Endothelial cell of umbilical vein (primary cell): ENCODE data around the gene DSG3. TPM values are rescaled to one million over a fixed set of nuclear protein-coding genes. Genes with fewer than 3 reads are reported as not detected.

ENCODE experiments used
- BruUV-seq: library from RNA; stranded (reverse); fragments of 400-500 nt; replicated peaks from 2 replicates; lab custom pipeline; 2021; lab: Mats Ljungman, UMichigan
- CTCF ChIA-PET: fragments of 300-600, 350-600 bp; sonication (Branson Sonifier 250); formaldehyde crosslinking; loops from one replicate; lab custom pipeline; 2021; ENCODE audit warnings: antibody characterized with exemption, inconsistent platforms; lab: Charles Lee
- POLR2A ChIA-PET: fragments of 300-600, 350-600 bp; sonication (Branson Sonifier 250); formaldehyde crosslinking; loops from one replicate; lab custom pipeline; 2021; ENCODE audit warnings: antibody characterized with exemption, inconsistent platforms; lab: Charles Lee
- DNase-seq: peaks from one replicate; pipeline ENCODE4 v3.0.0-alpha.2; 2011; ENCODE audit warnings: low read depth, low spot score
- FAIRE-seq: peaks from 2 replicates; lab custom pipeline; 2011; peaks lifted over from hg19 to GRCh38; lab: Jason Lieb, UNC
- H2AFZ ChIP-seq: 2 replicates; pipeline ENCODE4 v1.6.0; 2012; ENCODE audit warnings: low read depth, low read length, control low read depth, inconsistent platforms
- H3K27ac ChIP-seq: 2 replicates; pipeline ENCODE4 v1.5.1; 2011; ENCODE audit warnings: low read depth, mild to moderate bottlenecking, control low read depth, low read length, moderate library complexity; ENCODE audit not compliant: insufficient read depth
- H3K27me3 ChIP-seq, 2 experiments: 2 replicates each; pipeline versions ENCODE4 v1.6.0 to v1.6.1; 2011; ENCODE audit warnings: low read length in 2 of 2, mixed read lengths in 1 of 2; ENCODE audit not compliant: control insufficient read depth in 2 of 2, insufficient read depth in 2 of 2
- H3K36me3 ChIP-seq, 2 experiments: 2 replicates in 1 of 2; 3 replicates in 1 of 2; pipeline ENCODE4 v1.5.1; 2011; ENCODE audit warnings: low read length in 2 of 2, mild to moderate bottlenecking in 1 of 2, moderate library complexity in 1 of 2; ENCODE audit not compliant: control insufficient read depth in 2 of 2, insufficient read depth in 2 of 2; ENCODE audit errors: extremely low read depth in 1 of 2
- H3K4me1 ChIP-seq: 3 replicates; pipeline ENCODE4 v1.5.1; 2011; ENCODE audit warnings: mild to moderate bottlenecking, low read length; ENCODE audit not compliant: control insufficient read depth, insufficient read depth; ENCODE audit errors: extremely low read depth
- H3K4me2 ChIP-seq: 2 replicates; pipeline ENCODE4 v1.6.1; 2011; ENCODE audit warnings: low read length, control low read depth, mixed read lengths; ENCODE audit not compliant: insufficient read depth
- H3K4me3 ChIP-seq, 3 experiments: fragments of 200-600 bp in 1 of 3; sonication (generic), shearing (Covaris generic) in 1 of 3; replicated peaks in 1 of 3; 2 replicates each; pipeline ENCODE4 v1.5.1; 2011 to 2016; ENCODE audit warnings: control low read depth in 3 of 3, low read length in 3 of 3, mild to moderate bottlenecking in 2 of 3, inconsistent platforms in 1 of 3, low read depth in 1 of 3, moderate library complexity in 1 of 3; ENCODE audit not compliant: insufficient read depth in 1 of 3
- H3K79me2 ChIP-seq: 2 replicates; pipeline ENCODE4 v1.6.0; 2012; ENCODE audit warnings: low read length, inconsistent platforms; ENCODE audit not compliant: control insufficient read depth, insufficient read depth
- H3K9ac ChIP-seq: replicated peaks from 2 replicates; pipeline ENCODE3; 2011; ENCODE audit warnings: low read length, control low read depth; ENCODE audit not compliant: insufficient read depth; ENCODE audit errors: extremely low read depth
- H3K9me1 ChIP-seq: replicated peaks from 3 replicates; pipeline ENCODE4 v1.6.0; 2011; ENCODE audit warnings: mild to moderate bottlenecking, low read length; ENCODE audit not compliant: control insufficient read depth, insufficient read depth; ENCODE audit errors: extremely low read depth
- H3K9me3 ChIP-seq: replicated peaks from 2 replicates; pipeline ENCODE4 v1.5.1; 2012; ENCODE audit warnings: low read length, inconsistent platforms; ENCODE audit not compliant: control insufficient read depth, insufficient read depth
- H4K20me1 ChIP-seq: replicated peaks from 2 replicates; pipeline ENCODE3; 2011; ENCODE audit warnings: mild to moderate bottlenecking, low read length; ENCODE audit not compliant: control insufficient read depth, insufficient read depth; ENCODE audit errors: extremely low read depth
- EZH2 ChIP-seq: IDR thresholded peaks from 2 replicates; pipeline ENCODE4 v1.6.1; 2012; ENCODE audit warnings: borderline replicate concordance, low read depth, mild to moderate bottlenecking, moderate library complexity, low read length, inconsistent platforms; ENCODE audit not compliant: severe bottlenecking
- FOS ChIP-seq: IDR thresholded peaks from 2 replicates; pipeline ENCODE4 v1.6.1; 2011; ENCODE audit warnings: mild to moderate bottlenecking, low read length, moderate library complexity, borderline replicate concordance; ENCODE audit not compliant: insufficient read depth
- GATA2 ChIP-seq: IDR thresholded peaks from 2 replicates; pipeline ENCODE4 v1.7.0; 2011; ENCODE audit warnings: low read depth, mild to moderate bottlenecking, moderate library complexity, mixed read lengths, low read length; ENCODE audit not compliant: insufficient read length, insufficient read depth
- JUN ChIP-seq: IDR thresholded peaks from 2 replicates; pipeline ENCODE4 v1.6.1; 2011; ENCODE audit warnings: borderline replicate concordance, low read depth; ENCODE audit not compliant: insufficient read length, insufficient read depth
- MYC ChIP-seq: IDR thresholded peaks from one replicate; pipeline ENCODE4 v1.6.1; 2011; ENCODE audit warnings: mild to moderate bottlenecking, low read depth, low read length
- POLR2A ChIP-seq: IDR thresholded peaks from 2 replicates; pipeline ENCODE4 v1.6.1; 2012; ENCODE audit warnings: low read depth, mild to moderate bottlenecking, control low read depth, low read length
- POLR2AphosphoS5 ChIP-seq: IDR thresholded peaks from 2 replicates; pipeline ENCODE4 v1.6.1; 2012; ENCODE audit warnings: low read depth, mild to moderate bottlenecking, control low read depth, low read length, moderate library complexity; ENCODE audit not compliant: insufficient read depth
- dilution Hi-C: fragments of 300-500 bp; cut with MboI; formaldehyde crosslinking; loops from one replicate; pipeline ENCODE4 v1.15.0; 2019; ENCODE audit warnings: low sequenced_read_pairs; ENCODE audit not compliant: extremely low pct_ligation_motif_present
- intact Hi-C: fragments of 100-400 bp; cut with micrococcal nuclease; formaldehyde crosslinking; loops from one replicate; pipeline ENCODE4 v1.10.0; 2022
- polyA plus RNA-seq, 4 experiments: library from polyadenylated mRNA; depleted of rRNA in 3 of 4; stranded (reverse) in 3 of 4; unstranded in 1 of 4; fragments of >200 nt; gene quantifications; 2 replicates each; pipeline versions ENCODE4 v1.2.1 to v1.2.3, GENCODE V29; 2011 to 2012; ENCODE audit warnings: missing spikeins in 1 of 4
- total RNA-seq: library from RNA; stranded (reverse); gene quantifications from 2 replicates; pipeline ENCODE4 v1.2.3, GENCODE V29; 2021
- TF ChIP-seq, protein P1 (sequence below), 2 donors: IDR thresholded peaks; 1 replicate in 1 of 2; 2 replicates in 1 of 2; pipeline ENCODE4 v1.5.1; 2011; ENCODE audit warnings: low read length in 2 of 2, mild to moderate bottlenecking in 2 of 2, moderate library complexity in 2 of 2, control low read depth in 1 of 2, inconsistent platforms in 1 of 2, low read depth in 1 of 2; ENCODE audit not compliant: insufficient read depth in 1 of 2; ENCODE audit errors: extremely low read depth in 1 of 2
- TF ChIP-seq, protein P2 (sequence below): IDR thresholded peaks from 2 replicates; pipeline ENCODE4 v1.6.1; 2011; ENCODE audit not compliant: insufficient read depth, insufficient read length

The DSG3 gene
- total and polyA plus RNA-seq, 2 donors (not counting 3 experiments of a cell fraction or from before 2014, with no cell fraction given), result 0.07 TPM; not detected in 1

DNA sequence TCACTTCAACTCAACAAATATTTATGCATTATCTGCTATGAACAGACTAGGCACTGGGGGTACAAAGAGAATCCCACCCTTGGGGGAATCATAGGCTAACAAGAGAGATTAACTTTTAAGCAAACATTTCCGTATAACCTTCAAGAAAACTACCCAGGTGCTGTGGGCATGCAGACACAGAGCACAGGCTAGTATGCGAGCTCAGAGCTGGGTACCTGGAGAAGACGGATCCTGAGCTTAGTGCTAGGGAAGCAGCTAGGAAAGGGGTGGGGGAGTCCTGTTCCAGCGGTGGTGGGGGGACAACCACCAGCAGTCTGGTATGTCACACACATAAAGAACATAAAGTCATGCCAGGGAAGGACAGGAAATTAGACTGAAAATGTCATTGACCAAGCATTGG lies 17.5 kb upstream of the DSG3 start:
- FAIRE-seq, result no peak
- Histone ChIP-seq H3K27me3 (no peaks in the 10 kb centered on the region), H3K9me3 (no peaks in the 10 kb centered on the region), H3K79me2 (no peaks in the 10 kb centered on the region), H3K9ac (no peak overlapping the region), H3K4me3 (no peak overlapping the region), H3K27ac (no peak overlapping the region), H3K4me1 (no peaks in the 10 kb centered on the region), H4K20me1 (peaks cover 2% of the 10 kb centered on the region), H3K4me2 (no peak overlapping the region), H3K36me3 (no peaks in the 10 kb centered on the region), H3K9me1 (no peaks in the 10 kb centered on the region), H2AFZ (no peak overlapping the region)
- intact Hi-C loops, result no loop called here
- CTCF ChIA-PET, result interaction anchor here (0.7 to 2.3 kb wide), 3 partner anchors 10 to 31 kb away, joined by 3 to 8 read pairs (median 3); no protein-coding TSS in a partner anchor
- TF ChIP-seq, protein P1, sequence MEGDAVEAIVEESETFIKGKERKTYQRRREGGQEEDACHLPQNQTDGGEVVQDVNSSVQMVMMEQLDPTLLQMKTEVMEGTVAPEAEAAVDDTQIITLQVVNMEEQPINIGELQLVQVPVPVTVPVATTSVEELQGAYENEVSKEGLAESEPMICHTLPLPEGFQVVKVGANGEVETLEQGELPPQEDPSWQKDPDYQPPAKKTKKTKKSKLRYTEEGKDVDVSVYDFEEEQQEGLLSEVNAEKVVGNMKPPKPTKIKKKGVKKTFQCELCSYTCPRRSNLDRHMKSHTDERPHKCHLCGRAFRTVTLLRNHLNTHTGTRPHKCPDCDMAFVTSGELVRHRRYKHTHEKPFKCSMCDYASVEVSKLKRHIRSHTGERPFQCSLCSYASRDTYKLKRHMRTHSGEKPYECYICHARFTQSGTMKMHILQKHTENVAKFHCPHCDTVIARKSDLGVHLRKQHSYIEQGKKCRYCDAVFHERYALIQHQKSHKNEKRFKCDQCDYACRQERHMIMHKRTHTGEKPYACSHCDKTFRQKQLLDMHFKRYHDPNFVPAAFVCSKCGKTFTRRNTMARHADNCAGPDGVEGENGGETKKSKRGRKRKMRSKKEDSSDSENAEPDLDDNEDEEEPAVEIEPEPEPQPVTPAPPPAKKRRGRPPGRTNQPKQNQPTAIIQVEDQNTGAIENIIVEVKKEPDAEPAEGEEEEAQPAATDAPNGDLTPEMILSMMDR (IDR thresholded peaks at IDR 0.05; ENCODE audit: extremely low read depth in 1 of 2, insufficient read depth in 1 of 2, low read depth in 1 of 2, low read length in 2 of 2), result no peak
- TF ChIP-seq GATA2 (no peak), FOS (no peak)
- BruUV-seq, result no TSS peak
- POLR2A ChIA-PET, result no interaction called here
- no peak for DNase-seq
- dilution Hi-C loops, result no loop called here

DNA sequence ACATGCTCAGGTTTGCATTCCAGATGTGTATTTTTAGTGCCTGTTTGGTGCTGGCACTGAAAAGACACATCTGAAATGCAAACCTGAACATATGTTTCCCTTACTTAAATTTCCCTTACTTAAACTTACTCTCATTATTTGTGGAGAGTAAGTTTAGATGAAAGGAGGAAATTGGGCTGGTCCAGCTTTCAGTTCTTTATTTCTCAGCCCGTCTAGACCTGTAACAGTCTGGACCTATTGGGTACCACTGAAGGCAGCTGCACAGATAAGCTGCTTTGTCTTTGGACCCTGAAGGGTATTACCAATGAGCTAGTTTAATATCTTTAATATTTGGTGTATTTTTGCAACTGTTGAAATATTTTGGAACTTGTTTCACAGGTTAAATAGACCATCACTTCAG lies 17.0 kb upstream of the DSG3 start:
- CTCF ChIA-PET, result interaction anchor here (0.7 to 2.3 kb wide), 2 partner anchors 10 to 32 kb away, joined by 3 to 8 read pairs; no protein-coding TSS in a partner anchor
- H2AFZ ChIP-seq, result no peak overlapping the region
- no peak for TF ChIP-seq JUN
- TF ChIP-seq POLR2A, result no peak
- TF ChIP-seq GATA2, result no peak
- TF ChIP-seq FOS, result no peak
- TF ChIP-seq, protein P1 (IDR thresholded peaks at IDR 0.05; ENCODE audit: extremely low read depth in 1 of 2, insufficient read depth in 1 of 2, low read depth in 1 of 2, low read length in 2 of 2), result no peak
- TF ChIP-seq POLR2AphosphoS5, result no peak
- TF ChIP-seq EZH2, result no peak
- TF ChIP-seq, protein P2, sequence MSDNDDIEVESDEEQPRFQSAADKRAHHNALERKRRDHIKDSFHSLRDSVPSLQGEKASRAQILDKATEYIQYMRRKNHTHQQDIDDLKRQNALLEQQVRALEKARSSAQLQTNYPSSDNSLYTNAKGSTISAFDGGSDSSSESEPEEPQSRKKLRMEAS, result no peak
- no peak for TF ChIP-seq MYC
- no peaks in the 10 kb centered on the region for H3K4me1 ChIP-seq
- dilution Hi-C loops (no loop called here), intact Hi-C loops (no loop called here)
- no peaks in the 10 kb centered on the region for H3K79me2 ChIP-seq
- FAIRE-seq (no peak), DNase-seq (no peak)
- no peak overlapping the region for H3K4me3 ChIP-seq
- H3K4me2 ChIP-seq, result no peak overlapping the region
- H3K9me3 ChIP-seq, result no peaks in the 10 kb centered on the region
- no peaks in the 10 kb centered on the region for H3K36me3 ChIP-seq
- POLR2A ChIA-PET, result no interaction called here
- no peaks in the 10 kb centered on the region for H3K9me1 ChIP-seq
- no TSS peak for BruUV-seq
- H3K27ac ChIP-seq, result no peak overlapping the region
- H4K20me1 ChIP-seq, result peaks cover 2% of the 10 kb centered on the region
- H3K9ac ChIP-seq, result no peak overlapping the region
- H3K27me3 ChIP-seq, result no peaks in the 10 kb centered on the region
